ENCODE measurements around the gene BCAR3. TPM values are rescaled to one million over a fixed set of nuclear protein-coding genes. Genes with fewer than 3 reads are reported as not detected.

The BCAR3 gene
- 3.5 TPM for polyA plus RNA-seq (2012; ENCODE audit: missing spikeins)

DNA sequence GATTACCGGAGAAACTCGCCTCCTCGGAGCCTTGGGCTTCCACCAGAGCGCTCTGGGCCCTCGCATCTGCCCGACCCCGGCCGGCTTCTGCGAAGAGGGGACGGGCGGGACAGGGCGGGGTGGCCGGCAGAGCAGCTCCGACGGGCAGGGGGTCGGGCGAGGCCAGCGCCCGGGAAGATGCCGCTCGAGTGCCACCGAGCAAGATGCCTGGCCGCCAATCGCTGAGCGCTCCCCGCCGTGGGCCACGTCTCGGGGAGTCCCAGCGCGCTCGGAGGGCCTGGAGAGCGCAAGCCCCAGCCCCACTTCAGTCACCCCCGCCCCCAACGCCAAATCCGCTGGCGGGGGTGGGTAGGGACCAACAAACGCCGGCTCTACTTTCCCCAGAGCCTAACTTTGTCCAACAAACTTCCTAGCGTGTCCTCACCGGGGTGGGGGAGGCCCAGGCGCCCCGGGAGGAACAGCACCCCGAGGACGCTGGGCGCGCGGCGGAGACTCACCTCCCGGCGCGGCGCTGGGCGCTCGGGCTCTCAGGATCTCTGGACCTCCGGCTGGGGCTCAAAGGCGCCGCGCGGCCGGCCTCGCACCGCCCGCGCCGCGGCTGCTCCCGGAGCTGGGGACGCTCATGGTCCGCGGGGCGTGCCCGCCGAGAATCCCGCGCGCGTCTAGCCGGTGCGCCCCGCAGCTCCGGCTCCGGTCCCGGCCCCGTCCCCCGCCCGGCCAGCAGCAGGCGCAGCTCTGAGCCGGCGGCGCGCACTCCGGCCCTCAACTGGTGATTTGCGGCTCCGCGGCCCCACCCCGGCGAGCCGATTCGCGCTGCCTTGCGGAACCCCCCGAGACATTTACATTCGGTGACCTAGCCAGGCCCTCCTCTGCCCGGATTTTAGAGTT is at the start of gene BCAR3:
Gene BCAR3 (minus strand): TSS at position 737 of the 888 bp plus-strand sequence. CDS start 6,907 bp downstream, outside the sequence.
- no peak for TF ChIP-seq TAF1 (IDR thresholded peaks at IDR 0.05; ENCODE audit: borderline replicate concordance, low read depth, low read length)
- TF ChIP-seq POLR2AphosphoS5 (IDR thresholded peaks at IDR 0.05; ENCODE audit: low read depth, low read length), result no peak
- TF ChIP-seq POLR2A (IDR thresholded peaks at IDR 0.05; ENCODE audit: low read depth, low read length), result peak; percentile 63; the same call in 1 of the 2 replicates
- FAIRE-seq (peak; percentile 74), DNase-seq (ENCODE audit: insufficient read length) (peak; percentile 61)

DNA sequence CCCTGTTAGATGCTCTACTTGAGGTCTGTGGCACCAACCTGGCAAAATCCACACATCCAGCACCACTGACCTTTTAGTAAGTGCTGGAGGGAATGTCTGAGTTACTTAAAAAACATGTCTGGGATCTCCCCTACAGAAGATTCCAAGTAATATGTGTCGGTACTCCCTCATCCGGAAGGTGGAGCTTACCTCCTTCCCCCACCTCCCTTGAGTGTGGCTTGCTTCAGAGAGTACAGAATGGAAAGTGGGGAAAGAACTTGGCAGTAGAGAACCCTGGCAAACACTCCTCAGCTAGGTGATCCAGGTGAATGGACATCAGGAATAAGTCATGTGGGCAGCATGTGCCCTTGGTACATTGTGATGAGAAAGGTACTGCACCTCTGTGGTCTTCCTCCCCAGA is 49.0 kb upstream of the BCAR3 start:
- DNase-seq (ENCODE audit: insufficient read length) (no peak), FAIRE-seq (peak; percentile 81)
- TF ChIP-seq TAF1 (IDR thresholded peaks at IDR 0.05; ENCODE audit: borderline replicate concordance, low read depth, low read length) (no peak), POLR2AphosphoS5 (IDR thresholded peaks at IDR 0.05; ENCODE audit: low read depth, low read length) (no peak), POLR2A (IDR thresholded peaks at IDR 0.05; ENCODE audit: low read depth, low read length) (no peak)

DNA sequence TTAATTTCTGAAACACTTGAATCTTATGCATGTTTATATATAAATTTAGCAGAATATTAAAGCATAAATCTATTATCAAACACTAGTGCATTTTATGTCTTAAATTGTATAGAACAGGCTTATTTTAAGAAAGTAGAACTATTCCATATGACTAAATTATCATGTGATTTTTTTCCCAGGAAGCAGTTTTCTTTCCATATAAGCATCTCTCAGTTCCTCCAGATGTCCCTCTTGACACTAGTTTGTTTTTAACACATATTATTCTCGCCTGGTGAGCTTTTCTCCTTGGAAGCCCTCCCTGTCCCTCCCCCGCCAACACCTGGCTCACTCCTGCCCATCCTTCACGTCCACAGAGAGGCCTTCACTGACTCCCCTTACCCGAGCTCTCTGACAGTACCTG is 48.3 kb upstream of the BCAR3 start:
- no peak for TF ChIP-seq POLR2AphosphoS5 (IDR thresholded peaks at IDR 0.05; ENCODE audit: low read depth, low read length)
- FAIRE-seq (no peak), DNase-seq (ENCODE audit: insufficient read length) (no peak)

DNA sequence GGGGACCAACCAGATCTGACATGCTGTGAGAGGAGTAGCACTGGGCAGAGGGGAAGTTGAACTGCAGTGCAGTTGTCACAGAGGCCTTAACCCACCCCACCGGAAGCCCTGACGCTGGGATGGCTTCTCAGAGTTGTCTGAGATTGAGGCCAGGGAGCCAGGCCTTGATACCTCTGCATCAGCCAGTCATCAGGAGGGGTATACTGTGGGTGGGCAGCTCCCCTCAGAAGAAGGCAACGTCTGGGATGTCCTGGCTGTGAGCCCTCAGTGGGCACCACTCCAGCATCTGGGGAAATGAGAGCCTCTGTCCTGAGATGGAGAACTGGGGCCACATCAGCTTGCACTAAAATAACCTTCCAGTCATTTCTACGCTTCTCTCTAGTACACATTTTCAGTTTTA is 47.9 kb upstream of the BCAR3 start:
- TF ChIP-seq TAF1 (IDR thresholded peaks at IDR 0.05; ENCODE audit: borderline replicate concordance, low read depth, low read length) (no peak), POLR2A (IDR thresholded peaks at IDR 0.05; ENCODE audit: low read depth, low read length) (no peak), POLR2AphosphoS5 (IDR thresholded peaks at IDR 0.05; ENCODE audit: low read depth, low read length) (no peak)
- DNase-seq (ENCODE audit: insufficient read length) (no peak), FAIRE-seq (peak; percentile 84)

DNA sequence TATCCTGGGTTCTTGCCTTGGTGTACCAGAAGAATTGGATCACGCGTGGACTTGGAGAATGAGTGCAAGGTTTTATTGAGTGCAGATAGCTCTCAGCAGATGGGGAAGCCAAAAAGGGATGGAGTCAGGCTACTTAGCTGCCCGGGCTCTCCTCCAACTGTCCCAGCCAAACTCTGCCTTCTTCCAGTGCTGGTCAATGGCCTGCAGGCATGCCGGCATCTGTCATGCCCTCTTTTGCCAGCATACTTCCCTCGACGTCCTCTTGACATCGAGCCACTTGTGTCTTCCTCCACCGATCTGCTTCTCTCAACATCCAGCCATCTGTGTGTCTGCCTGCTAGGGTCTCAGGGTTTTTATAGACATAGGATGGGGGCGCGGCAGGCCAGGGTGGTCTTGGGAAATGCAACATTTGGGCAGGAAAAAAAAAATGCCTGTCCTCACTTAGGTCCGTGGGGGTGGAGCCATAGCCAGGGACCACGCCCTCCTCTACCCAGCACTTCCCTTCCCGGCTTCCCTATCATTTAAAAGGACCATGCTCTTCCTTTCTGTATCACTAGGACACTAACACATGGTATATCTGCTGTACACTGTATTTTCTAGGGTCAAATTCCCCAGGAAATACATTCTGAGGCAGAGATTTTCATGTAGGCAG is 47.0 kb upstream of the BCAR3 start:
- DNase-seq (ENCODE audit: insufficient read length) (no peak), FAIRE-seq (no peak)
- TF ChIP-seq POLR2AphosphoS5 (IDR thresholded peaks at IDR 0.05; ENCODE audit: low read depth, low read length) (no peak), TAF1 (IDR thresholded peaks at IDR 0.05; ENCODE audit: borderline replicate concordance, low read depth, low read length) (no peak), POLR2A (IDR thresholded peaks at IDR 0.05; ENCODE audit: low read depth, low read length) (no peak)

DNA sequence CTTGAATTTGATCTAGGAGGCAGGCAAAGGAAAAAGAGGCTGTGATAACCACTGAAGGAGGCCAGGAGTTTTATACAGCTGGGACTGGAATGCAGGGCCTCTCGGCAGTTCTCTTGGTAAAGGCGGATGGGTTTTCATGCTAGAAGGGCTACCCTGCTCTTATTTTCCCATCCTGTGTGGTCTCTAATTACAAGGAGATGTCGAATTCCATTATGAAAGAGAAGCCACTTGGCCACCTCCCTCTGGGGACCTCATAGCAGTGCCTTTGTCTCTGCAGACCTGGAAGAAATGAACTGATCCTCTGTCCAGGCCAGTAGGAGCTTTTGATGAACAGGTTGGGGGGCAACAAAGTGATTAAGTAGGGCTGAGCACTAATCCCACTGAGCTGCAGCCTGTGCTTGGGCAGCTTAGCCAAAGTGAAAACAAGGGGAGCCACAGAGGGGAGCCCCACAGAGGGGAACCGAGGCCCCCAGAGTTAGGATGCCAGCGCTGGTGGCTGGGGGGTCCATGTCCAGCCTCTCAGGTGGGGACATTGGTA is 42.2 kb upstream of the BCAR3 start:
- FAIRE-seq, result no peak
- TF ChIP-seq POLR2A (IDR thresholded peaks at IDR 0.05; ENCODE audit: low read depth, low read length), result no peak
- no peak for TF ChIP-seq POLR2AphosphoS5 (IDR thresholded peaks at IDR 0.05; ENCODE audit: low read depth, low read length)
- TF ChIP-seq TAF1 (IDR thresholded peaks at IDR 0.05; ENCODE audit: borderline replicate concordance, low read depth, low read length), result no peak
- DNase-seq (ENCODE audit: insufficient read length), result no peak

DNA sequence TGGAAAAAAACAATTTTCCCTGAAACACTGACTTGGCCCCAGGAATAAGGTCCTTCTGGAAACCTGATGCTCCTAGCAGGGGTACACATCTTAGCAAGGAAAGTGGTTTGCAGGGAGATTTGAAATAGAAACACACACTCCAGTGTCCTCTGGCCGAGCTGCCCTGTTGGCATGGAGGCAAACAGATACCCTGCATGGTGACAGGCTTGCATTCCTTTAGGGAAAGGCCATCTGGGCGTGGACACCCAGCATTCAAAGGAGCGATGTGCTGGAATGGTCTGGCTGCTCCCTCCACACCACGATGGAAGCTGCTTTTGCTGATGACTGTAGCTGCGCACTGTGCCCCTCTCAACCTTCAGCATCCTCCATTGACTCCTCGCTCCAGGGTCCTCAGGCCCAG is 41.5 kb upstream of the BCAR3 start:
- FAIRE-seq (no peak), DNase-seq (ENCODE audit: insufficient read length) (no peak)
- TF ChIP-seq POLR2A (IDR thresholded peaks at IDR 0.05; ENCODE audit: low read depth, low read length) (no peak), POLR2AphosphoS5 (IDR thresholded peaks at IDR 0.05; ENCODE audit: low read depth, low read length) (no peak), TAF1 (IDR thresholded peaks at IDR 0.05; ENCODE audit: borderline replicate concordance, low read depth, low read length) (no peak)

DNA sequence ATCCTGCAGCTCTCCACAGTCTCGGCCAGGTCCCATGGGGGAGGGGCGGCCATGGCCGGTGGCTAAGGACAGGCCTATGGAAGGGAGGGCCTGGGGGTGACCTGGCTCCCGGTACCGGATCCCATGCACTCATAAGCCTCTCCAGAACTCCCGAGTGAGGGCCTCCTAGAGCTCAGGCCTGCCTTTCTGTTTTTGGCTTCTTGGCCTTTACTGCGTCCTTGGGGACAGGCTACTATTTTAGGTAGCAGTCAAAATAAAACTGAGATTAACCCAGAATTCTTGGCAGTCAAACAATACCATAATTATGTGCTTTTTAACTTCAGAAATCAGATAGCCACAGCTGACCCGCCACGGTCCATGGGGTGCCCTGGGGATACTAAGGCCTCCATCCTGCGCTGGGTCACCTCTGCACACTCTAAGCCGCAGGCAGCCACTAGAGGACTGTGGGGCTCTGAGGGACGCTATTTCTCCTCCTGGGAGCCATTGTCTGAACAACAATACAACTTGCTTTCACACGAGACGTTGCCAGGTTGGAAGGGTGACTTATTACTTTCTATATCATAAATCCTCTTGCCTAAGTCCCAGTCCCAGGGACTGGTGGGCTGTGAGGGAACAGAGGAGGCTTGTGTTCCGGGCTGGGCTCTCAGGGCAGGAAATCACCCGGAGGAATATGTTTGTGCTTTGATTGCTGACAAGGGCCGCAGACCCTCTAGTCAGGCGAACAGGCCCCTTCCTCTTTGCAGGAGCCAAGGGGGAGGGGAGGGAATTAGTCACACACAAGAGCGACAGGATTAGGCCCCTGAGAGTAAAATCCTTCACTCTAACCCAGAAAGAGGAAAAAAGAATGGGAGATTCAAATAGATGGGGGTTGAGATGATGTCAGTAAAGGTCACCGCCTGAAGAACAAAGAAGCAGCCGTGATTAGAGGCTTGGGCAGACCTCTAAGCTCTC is 40.7 kb upstream of the BCAR3 start:
- TF ChIP-seq POLR2A (IDR thresholded peaks at IDR 0.05; ENCODE audit: low read depth, low read length) (no peak), POLR2AphosphoS5 (IDR thresholded peaks at IDR 0.05; ENCODE audit: low read depth, low read length) (no peak), TAF1 (IDR thresholded peaks at IDR 0.05; ENCODE audit: borderline replicate concordance, low read depth, low read length) (no peak)
- FAIRE-seq, result no peak
- DNase-seq (ENCODE audit: insufficient read length), result no peak

DNA sequence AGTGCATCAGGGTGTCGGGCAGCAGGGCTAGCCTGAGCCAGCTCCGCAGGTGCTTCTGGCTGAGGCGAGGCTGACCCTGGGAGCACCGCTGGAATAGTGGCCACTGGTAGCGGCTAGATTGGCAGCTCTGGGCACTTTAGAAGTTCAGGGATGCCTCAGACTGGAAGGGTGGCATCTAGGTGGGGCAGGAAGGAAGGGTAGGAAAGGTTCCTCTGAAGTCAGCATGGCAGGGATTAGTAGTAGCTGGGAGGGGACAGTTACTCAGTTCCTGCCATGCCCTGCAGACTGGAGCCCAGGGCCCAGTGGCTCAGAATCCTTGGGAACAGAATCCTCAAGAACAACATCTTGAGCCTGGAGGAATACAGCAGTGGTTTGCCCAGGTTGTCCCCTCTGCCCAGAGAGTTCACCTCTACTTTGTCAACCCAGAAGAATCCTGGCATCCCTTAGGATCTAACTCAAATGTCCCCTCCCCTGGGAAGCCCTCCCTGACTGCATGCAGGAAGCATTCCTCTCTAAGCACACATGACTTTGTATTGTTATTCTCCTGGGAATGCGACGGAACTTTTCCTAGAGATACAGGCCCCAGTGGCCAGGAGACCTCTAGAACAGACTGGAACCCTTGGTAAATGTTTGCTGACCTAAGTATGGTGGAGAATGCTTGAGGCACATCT is 39.5 kb upstream of the BCAR3 start:
- TF ChIP-seq TAF1 (IDR thresholded peaks at IDR 0.05; ENCODE audit: borderline replicate concordance, low read depth, low read length) (no peak), POLR2A (IDR thresholded peaks at IDR 0.05; ENCODE audit: low read depth, low read length) (no peak), POLR2AphosphoS5 (IDR thresholded peaks at IDR 0.05; ENCODE audit: low read depth, low read length) (no peak)
- DNase-seq (ENCODE audit: insufficient read length) (no peak), FAIRE-seq (no peak)

DNA sequence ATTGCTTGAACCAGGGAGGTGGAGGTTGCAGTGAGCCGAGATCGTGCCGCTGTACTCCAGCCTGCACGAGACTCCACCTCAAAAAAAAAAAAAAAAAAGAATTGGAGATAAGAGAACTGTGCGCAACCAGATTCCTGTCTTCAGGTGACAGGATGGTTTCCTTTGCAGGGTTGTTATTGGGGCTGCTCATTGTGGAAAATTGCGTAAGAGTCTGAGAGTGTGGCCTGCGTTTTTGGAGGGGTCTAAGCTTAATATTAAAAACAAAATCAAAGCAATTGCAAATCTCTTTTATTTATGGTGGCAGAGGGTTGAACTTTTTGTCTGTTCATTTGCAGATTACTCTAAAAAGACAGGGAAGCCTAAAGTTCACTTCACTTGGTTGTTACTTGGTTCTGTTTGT is 36.0 kb upstream of the BCAR3 start:
- no peak for FAIRE-seq
- DNase-seq (ENCODE audit: insufficient read length), result no peak
- no peak for TF ChIP-seq POLR2A (IDR thresholded peaks at IDR 0.05; ENCODE audit: low read depth, low read length)
- TF ChIP-seq TAF1 (IDR thresholded peaks at IDR 0.05; ENCODE audit: borderline replicate concordance, low read depth, low read length), result no peak
- TF ChIP-seq POLR2AphosphoS5 (IDR thresholded peaks at IDR 0.05; ENCODE audit: low read depth, low read length), result no peak

Data from GM12892 (cell line).